Measurements from ENCODE around the gene PTPRN2.

- TF ChIP-seq CTCF (IDR thresholded peaks at IDR 0.05) (no peak), SIN3A (IDR thresholded peaks at IDR 0.05; ENCODE audit: borderline replicate concordance, insufficient read depth, low read depth, low read length) (no peak), POLR2AphosphoS5 (IDR thresholded peaks at IDR 0.05; ENCODE audit: low read depth, low read length) (no peak), TCF7L2 (IDR thresholded peaks at IDR 0.05; ENCODE audit: low read depth, low read length) (no peak)
Observed at GRCh38 chr7:157970744-157971143, 616.9 kb downstream of the PTPRN2 start.
